GF-D8 (cell line): ENCODE measurements around the gene PDZD2.

ENCODE experiments used
- DNase-seq: peaks from one replicate; lab custom pipeline; 2025; lab: John Stamatoyannopoulos, UW

PDZD2 gene

GRCh38 chr5:31867219-31867618, 228.3 kb downstream of the PDZD2 start:
- DNase-seq, result no peak

DNA sequence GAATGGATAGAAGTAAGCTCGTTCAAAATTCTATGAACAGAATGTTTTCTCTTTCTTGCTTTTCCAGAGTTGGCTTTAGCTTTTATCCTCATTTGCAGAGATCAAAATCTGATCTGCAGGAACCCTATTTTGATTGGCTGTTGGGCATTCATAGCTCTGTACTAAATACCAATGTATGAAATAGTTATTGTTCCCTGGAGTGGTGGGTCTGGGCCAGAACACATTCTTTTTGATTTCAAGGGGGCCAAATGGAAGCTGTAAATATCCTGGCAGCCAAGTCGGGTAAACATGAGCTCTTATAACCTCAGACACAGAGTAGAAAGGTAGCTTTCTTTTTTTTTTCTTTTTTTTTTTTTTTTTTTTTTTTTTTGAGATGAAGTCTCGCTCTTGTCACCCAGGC, 241.5 kb downstream of the PDZD2 start:
- no peak for DNase-seq

GRCh38 chr5:31884896-31885295, 246.0 kb downstream of the PDZD2 start:
- no peak for DNase-seq

DNA sequence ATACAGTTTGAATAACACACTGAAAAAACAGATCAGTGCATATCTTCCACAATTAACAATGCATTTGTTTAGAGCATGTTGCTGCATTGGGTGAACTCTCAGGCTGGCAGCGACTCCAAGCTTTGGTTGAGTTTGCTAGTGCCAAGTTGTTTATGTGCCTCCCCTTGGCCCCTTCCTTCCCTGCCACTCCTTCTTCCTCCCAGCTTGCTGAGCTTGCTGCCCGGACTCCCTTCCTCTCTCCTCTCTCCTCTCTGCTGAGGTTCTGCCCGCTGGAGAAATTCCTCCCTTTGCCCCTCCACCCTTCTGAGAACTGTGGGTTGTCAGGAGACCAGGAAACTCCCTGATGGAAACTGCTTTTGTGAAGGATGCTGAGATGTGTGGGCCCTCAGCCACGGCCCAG, 247.3 kb downstream of the PDZD2 start:
- no peak for DNase-seq

DNA sequence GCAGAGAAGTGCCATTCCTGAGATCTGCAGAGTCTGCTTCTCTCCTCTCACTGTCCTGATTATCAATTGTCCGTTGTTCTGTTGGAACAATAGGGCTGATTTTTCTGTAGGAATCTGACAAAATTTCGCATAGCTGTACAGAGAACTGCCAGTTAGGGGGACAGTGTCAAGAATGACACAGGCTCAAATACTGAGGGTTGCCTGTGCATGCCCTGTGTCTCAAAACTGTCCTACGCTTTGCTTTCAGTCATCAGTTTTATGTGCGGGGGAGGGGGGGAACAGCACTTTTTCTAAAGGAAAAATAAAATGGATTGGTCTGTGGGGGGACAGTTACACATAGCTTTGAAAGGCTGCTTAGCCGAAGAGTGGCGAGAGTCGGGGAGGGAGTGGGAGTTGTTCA, 248.6 kb downstream of the PDZD2 start:
- no peak for DNase-seq

DNA sequence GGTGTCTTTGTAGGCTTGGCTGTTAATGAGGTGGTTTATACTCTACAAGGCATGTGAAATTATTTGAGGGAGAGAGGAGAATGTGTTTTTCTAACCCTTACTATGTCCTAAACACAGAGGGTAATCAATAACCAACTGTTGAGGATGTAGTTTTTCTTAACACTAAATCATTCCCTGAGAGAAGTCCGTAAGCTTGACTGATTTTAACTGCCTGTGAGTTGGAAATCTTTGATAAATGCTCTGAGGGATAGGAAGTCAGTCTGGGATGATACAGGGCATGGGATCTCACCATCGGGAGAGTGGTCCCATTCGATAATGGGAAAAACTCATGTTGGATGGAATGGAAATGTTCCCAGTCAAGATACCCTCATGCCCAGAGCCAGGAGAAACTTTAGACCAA, 249.6 kb downstream of the PDZD2 start:
- DNase-seq, result no peak

DNA sequence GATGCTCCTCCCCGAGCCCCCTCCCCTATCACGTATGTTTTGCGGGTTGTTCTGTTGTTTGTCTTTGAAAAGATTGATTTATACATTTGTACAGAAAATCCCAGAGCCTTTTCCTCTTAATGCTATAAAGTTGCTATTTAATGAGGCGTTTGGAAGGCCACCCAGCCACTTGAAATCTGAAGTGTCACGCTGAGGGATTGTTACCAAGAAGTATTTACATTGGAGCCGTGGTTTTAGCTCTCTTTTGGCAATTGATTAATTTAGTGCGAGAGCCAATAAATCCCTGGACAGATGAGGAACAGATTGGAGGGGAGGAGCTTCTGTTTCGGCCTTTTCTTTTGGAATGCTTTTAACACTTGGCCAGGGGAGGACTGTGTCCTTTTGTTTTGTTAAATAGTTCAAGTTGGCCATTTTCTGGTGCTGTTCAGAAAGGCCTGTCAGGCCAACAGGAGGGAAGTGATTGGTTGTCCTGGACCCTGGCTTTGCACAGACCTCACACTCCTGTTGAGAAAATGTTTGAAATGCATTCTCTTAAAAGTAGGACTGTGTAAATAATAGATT, 250.2 kb downstream of the PDZD2 start:
- no peak for DNase-seq

DNA sequence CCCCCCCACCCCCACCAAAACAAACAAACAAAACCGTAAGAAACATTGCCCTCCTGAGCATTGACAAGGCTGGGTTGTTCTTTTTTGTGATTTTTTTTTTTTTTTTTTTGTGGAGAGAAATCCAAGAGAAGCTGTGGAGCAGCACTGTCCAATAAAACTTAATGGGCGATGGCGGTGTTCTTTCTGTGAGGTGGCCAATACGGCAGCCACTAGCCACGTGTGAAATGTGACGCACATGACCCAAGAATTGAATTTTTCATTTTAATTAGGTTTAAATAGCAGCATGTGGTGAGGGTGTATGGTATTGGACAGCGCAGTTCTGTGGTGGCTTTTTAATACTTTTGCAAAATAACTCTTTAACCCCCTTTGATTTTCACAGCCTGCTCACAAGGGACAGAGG, 251.1 kb downstream of the PDZD2 start:
- no peak for DNase-seq

GRCh38 chr5:31894141-31894540, 255.2 kb downstream of the PDZD2 start:
- no peak for DNase-seq

DNA sequence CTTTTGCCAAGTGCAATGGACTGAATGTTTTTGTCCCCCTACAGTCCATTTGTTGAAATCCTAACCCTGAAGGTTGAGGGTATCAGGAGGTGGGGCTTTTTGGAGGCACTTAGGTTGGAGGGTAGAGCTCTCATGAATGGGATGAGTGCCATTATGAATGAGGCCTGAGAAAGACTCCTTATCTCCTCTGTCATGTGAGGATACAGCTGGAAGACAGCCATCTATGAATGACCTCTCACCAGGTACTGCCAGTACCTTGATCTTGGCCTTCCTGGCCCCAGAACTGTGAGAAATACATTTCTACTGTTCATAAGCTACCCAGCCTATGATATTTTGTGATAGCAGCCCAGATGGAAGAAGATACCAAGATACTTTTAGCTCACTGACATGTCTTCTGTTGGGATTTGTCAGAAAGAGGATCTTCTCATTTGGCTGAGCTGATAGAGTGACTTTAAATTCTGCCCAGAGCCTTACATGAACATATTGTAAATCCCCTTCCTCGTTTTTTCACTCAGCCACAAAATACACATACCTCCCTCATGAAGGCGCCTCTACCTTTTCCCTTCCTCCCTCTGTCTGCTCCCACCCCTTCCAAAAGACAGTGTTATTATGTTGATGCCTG, 256.4 kb downstream of the PDZD2 start:
- no peak for DNase-seq

DNA sequence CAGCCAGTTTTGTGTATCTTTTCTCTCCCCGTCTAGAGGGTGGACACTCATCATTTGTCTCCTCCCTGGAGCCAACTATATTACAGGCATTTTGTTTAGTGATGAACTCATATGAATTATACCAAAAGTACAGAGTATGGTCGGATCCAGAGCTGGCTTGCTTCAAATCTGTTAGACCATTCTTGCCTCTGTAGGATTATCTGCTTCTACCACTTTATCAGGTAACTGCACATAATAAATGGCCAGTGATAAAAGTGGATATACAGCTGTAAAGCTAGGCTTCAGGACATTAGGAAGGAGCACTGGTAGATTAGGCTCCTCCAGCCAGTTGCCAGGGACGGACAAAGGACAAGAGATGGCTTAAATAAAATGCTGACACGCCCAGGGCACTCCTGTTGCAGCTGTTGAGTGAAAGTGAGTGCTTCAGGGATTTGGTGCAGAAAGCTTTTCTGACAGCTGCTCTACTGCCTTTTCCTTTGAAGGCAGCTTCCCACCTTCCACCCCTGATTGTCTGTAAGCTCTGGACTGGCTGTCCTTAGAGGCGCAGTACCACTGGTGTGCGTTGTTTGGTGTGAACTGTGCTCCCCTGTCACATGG, 259.2 kb downstream of the PDZD2 start:
- DNase-seq, result no peak

DNA sequence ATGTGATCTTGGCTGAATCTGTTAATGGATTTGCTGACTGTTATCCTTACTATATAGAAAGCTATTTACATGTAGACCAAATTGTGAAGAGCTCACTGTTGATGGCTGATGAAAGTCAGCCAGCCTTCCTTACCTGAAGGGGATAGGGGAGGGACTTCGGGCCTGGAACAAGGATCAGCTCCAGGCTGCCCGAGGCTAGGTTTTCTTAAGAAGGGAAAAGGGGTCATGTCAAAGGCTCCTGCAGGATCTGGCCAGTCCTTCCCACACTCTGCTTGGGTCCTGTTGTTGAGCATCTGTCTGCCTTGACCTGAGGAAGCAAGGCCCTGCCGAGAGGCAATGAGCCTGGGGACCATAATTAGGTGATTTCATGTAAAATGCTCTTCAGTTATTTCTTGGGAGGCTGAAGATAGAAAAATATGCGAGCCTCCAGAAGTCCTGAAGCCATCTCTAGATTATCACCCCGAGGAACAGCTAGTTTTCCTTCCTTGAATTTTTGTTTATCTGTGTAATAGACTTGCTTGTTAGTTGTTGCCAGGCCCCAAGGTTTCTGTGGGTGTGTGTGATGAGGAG, 261.4 kb downstream of the PDZD2 start:
- no peak for DNase-seq

DNA sequence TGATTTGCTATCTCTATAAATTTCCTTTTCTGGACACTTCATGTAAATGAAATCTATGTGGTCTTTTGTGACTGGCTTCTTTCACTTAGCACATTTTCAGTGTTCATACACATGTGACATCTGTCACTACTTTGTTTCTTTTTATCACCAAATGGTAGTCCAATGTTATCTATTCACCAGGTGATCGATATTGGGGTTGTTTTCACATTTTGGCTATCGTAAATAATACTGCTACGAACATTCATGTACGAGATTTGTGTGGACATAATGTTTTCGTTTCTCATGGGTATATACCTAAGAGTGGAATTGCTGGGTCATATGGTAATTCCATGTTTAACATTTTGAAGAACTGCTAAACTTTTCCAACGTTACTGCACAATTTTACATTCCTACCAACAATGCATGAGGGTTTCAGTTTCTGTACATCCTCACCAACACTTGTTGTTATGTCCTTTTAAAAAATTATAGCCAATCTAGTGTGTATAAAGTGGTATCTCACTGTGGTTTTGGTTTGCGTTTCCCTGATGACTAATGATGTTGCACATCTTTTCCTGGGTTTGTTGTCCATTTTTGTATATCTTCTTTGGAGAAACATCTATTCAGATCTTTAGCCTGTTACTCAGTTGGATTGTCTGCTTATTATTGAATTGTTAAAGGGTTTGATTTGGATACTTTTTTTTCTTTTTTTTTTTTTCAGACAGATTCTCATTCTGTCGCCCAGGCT, 263.0 kb downstream of the PDZD2 start:
- no peak for DNase-seq

- no peak for DNase-seq
These were observed 269.5 kb downstream of the PDZD2 start for GRCh38 chr5:31908396-31908795.

DNA sequence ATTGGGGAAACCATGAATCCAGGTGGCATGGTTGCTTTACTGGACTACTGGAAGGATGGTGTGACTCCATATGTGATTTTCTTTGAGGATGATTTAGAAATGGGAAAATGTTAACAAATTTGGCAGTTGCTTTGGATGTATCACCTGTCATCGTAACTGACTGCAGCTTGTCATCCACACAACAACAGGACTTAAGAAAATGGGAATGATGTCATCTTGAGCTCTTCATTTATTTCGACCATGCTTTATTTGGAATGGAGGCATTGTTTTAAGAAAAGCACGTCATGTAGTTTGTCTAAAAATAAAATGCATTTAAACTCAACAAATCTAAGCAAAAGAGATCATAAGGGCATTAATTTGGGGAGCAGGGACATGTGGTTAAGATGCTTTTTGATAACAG, 270.1 kb downstream of the PDZD2 start:
- DNase-seq, result no peak

DNA sequence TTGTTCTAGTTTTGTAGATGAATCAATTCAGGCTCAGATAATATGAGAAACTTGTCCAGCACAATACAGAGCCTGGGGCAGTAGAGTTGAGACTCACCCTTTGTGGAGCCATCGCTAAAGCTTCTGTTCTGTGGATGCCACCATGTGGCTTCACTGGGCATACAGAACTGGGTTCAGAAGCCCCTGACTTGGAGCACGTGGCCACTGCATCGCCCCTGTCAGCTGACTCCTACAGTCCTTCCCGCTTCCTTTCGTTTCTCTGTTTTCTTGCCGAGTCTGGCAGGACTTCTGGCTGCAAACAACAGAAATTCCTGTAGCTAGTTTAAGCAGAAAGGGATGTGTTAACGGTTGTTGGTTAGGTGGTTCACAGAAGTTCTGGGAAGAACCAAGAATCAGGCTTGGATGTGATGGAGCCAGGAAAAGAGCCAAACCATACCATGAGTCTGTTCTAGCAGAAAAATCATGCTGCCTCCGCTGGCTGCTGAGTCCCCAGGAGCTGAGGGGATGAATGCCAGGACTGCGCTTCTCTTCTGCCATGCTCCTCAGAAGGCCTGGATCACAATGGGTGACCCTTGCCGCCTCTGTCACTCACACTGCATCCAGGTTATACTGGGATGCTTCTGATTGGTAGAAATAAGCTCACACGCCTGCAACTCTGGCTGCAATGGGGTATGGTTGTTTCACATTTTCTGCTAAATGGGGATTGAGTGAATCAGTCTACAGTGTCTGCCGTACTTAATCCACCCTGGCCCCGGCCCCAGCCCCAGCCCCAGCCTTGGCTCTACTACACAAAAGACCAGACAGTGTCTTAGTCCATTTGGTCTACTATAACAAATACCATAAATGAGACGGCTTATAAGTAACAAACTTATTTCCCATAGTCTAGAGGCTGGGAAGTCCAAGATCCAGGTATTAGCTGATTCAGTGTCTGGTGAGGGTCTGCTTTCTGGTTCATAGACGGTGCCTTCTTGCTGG, 272.6 kb downstream of the PDZD2 start:
- DNase-seq, result no peak

- no peak for DNase-seq
These were observed 274.9 kb downstream of the PDZD2 start for GRCh38 chr5:31913808-31914207.

GRCh38 chr5:31916327-31916726, 277.4 kb downstream of the PDZD2 start:
- no peak for DNase-seq

DNA sequence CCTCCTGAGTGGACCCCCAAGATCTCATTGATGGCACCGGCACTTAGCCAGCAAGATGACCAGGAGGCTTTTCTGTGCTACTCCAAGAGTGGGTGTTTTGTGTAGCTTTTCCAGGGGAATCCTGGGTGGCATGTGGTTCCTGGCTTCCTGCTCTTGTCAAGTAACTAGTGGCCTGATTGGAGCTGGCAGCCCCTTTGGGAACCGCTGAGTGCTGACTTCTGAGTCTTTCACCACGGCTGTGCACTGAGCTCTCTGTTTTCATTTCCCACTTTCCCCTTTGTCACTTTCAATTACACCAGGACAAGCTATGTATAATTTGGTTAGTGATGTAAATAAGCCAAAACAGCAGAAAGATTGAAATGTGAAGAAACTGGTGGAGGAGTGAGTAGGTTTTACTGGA, 279.8 kb downstream of the PDZD2 start:
- DNase-seq, result no peak

GRCh38 chr5:31921852-31922305, 282.9 kb downstream of the PDZD2 start:
- no peak for DNase-seq

DNA sequence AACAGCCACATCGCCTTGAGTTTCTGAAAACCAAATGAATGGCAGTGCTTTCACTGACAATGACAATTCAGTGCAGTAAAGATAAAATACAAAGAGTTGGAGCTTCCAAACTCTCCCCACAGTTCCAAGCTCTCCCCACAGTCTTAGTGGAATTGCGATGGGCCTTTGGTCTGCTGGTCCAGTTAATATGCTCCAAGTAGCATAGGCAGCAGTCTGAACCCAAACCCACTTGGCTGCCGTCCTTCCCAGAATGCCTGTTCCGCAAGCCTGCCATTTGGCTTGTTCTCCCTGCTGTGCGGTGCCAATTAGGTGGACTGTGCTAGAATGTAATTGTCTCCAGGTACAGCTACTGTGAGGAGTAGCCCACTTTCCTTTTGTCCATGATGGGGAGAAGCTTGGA, 285.1 kb downstream of the PDZD2 start:
- DNase-seq, result no peak

GRCh38 chr5:31931874-31932273, 292.9 kb downstream of the PDZD2 start:
- DNase-seq, result no peak
